ENCODE measurements around the gene SEZ6L. TPM values are rescaled to one million over a fixed set of nuclear protein-coding genes. Genes with fewer than 3 reads are reported as not detected.

Gene SEZ6L
- total and polyA plus RNA-seq, 9 donors, result 0.10 to 0.32 (median 0.15) TPM; not detected in 3

DNA sequence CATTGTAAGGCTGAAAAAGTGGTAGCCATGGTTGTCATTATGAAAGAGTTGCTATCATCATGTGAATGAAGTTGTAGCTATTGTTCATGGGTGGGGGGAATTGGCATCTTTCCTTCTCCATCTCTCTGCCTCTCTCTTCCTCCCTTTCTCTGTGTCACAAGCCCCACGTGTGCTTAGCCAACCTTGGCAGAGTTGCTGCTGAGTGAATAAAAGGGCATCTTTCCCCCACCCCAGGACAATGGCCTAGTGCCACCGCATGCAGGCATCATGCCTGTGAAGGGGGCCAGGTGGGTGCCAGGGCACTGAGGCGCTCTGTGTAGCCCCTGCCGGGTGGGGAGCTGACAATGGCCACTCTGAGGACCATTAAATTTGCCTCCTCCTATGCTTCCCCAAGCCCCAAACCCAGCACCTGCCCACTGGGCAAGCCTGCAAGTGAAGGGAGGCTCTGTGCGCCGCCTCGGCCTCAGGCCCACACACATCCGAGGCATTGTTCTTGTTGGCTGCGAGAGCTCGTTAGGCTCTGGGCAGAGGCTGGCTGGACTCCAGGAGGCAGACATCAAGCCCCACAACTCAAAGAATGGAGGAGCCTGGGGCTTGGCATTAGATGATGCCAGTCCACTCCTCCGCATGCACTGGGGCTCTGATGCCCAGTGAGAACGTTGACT lies 103.9 kb downstream of the SEZ6L start:
- TF ChIP-seq EP300 (IDR thresholded peaks at IDR 0.05), result no peak
- TF ChIP-seq, protein P1, sequence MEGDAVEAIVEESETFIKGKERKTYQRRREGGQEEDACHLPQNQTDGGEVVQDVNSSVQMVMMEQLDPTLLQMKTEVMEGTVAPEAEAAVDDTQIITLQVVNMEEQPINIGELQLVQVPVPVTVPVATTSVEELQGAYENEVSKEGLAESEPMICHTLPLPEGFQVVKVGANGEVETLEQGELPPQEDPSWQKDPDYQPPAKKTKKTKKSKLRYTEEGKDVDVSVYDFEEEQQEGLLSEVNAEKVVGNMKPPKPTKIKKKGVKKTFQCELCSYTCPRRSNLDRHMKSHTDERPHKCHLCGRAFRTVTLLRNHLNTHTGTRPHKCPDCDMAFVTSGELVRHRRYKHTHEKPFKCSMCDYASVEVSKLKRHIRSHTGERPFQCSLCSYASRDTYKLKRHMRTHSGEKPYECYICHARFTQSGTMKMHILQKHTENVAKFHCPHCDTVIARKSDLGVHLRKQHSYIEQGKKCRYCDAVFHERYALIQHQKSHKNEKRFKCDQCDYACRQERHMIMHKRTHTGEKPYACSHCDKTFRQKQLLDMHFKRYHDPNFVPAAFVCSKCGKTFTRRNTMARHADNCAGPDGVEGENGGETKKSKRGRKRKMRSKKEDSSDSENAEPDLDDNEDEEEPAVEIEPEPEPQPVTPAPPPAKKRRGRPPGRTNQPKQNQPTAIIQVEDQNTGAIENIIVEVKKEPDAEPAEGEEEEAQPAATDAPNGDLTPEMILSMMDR (IDR thresholded peaks at IDR 0.05), result no peak
- TF ChIP-seq POLR2A (IDR thresholded peaks at IDR 0.05), result no peak
- 54 to 63% (median 62%) methylated on average over 11 to 12 of the region's 12 CpGs for WGBS, 3 donors
- no peaks in the 10 kb centered on the region for H3K27me3 ChIP-seq

DNA sequence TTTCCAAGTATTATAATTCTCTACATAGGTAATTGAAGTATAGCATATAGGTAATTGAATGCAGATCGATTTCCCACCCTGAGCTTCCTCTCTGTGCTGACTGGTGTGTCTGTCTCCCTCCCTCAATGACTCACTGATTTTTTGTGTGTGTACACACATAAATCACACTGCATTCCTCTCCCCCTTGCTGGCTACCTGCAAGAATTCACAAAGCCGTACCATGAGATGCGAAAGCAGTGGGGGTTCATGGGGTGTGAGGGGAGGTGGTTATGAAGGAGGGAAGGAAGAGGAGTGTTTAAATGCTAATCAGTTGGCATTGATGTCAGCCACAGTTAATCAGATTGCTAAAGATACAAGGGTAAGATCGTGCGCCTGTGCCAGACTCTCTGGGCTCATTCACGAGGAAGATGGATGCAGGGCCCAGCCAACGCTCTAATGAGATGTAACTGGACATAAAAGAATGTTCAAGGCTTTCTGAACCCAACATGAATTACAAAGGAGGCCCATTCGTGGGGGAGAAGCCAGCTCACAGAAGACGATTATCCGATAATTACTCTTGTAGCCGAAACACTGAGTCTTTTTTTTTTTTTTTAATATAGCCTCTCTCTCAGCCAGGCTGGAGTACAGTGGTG lies 107.4 kb downstream of the SEZ6L start:
- no peaks in the 10 kb centered on the region for H3K4me1 ChIP-seq (ENCODE audit: insufficient read depth)
- no peak for DNase-seq
- intact Hi-C loops (cut with DNase I), result no loop called here

More for the DNA sequence above, 103.9 kb downstream of the SEZ6L start:
- intact Hi-C loops (cut with DNase I), result no loop called here
- no peak overlapping the region for H3K4me3 ChIP-seq
- no peaks in the 10 kb centered on the region for H3K4me1 ChIP-seq (ENCODE audit: insufficient read depth)
- no peaks in the 10 kb centered on the region for H3K36me3 ChIP-seq
- DNase-seq, result peak in 1 of 5 donors; percentile 9
- H3K9me3 ChIP-seq, result no peaks in the 10 kb centered on the region
- no peak overlapping the region for H3K27ac ChIP-seq

DNA sequence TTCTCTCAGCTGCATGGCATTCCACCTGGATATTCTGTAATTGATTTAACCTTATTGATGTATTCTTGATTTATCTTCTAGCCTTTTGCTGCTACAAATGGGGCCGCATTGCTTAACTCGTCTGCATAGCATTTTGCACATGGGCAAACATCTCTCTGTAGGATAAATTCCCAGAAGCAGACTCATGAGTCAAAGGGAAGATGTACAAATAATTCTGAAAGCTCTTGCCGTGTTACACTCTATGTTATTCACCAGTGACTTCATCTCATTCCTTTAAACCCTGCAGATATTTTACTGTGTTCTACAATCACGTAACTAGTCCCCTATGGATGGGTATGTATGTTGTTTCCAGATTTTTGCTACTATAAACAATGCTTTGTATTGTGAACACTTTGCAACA lies 112.7 kb downstream of the SEZ6L start:
- H3K4me3 ChIP-seq, result no peak overlapping the region
- no peaks in the 10 kb centered on the region for H3K4me1 ChIP-seq (ENCODE audit: insufficient read depth)
- no peaks in the 10 kb centered on the region for H3K27me3 ChIP-seq
- no peak for DNase-seq
- no peaks in the 10 kb centered on the region for H3K9me3 ChIP-seq
- TF ChIP-seq POLR2A (IDR thresholded peaks at IDR 0.05) (no peak), EP300 (IDR thresholded peaks at IDR 0.05) (no peak)
- TF ChIP-seq, protein P1 (IDR thresholded peaks at IDR 0.05), result no peak
- 72 to 74% (median 73%) methylated on average over 4 of the region's 4 CpGs for WGBS, 3 donors
- intact Hi-C loops (cut with DNase I), result no loop called here
- no peak overlapping the region for H3K27ac ChIP-seq
- no peaks in the 10 kb centered on the region for H3K36me3 ChIP-seq

More for the DNA sequence above, 107.4 kb downstream of the SEZ6L start:
- TF ChIP-seq, protein P1 (IDR thresholded peaks at IDR 0.05), result no peak
- TF ChIP-seq POLR2A (IDR thresholded peaks at IDR 0.05) (no peak), EP300 (IDR thresholded peaks at IDR 0.05) (no peak)
- WGBS, 3 donors, result 6 to 15% (median 11%) methylated on average over 11 of the region's 11 CpGs
- Histone ChIP-seq H3K27ac (no peak overlapping the region), H3K36me3 (no peaks in the 10 kb centered on the region), H3K27me3 (no peaks in the 10 kb centered on the region), H3K4me3 (no peak overlapping the region), H3K9me3 (no peaks in the 10 kb centered on the region)

DNA sequence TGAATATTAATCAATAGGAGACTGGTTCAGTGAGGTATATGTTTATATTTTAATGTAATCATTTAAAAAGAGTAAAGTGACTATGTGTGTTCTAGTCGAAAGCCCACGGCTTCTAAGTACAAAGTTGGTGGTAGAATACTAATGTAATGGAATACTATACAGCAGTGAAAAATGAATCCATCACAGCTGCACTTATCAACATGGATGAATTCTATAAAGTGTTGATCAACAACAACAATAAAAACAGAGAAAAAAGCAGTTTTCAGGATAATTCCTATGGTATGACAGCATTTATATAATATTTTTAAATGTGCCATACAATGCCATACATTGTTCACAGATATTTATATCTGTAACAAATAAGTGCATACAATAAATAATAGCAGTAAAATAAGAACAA lies 114.1 kb downstream of the SEZ6L start:
- no peaks in the 10 kb centered on the region for H3K4me1 ChIP-seq (ENCODE audit: insufficient read depth)
- intact Hi-C loops (cut with DNase I), result no loop called here
- no peaks in the 10 kb centered on the region for H3K36me3 ChIP-seq
- no peaks in the 10 kb centered on the region for H3K27me3 ChIP-seq
- WGBS, 3 donors, result 88 to 93% (median 90%) methylated on average over 2 of the region's 2 CpGs
- no peak for TF ChIP-seq EP300 (IDR thresholded peaks at IDR 0.05)
- TF ChIP-seq, protein P1 (IDR thresholded peaks at IDR 0.05), result no peak
- TF ChIP-seq POLR2A (IDR thresholded peaks at IDR 0.05), result no peak
- no peak overlapping the region for H3K4me3 ChIP-seq
- no peaks in the 10 kb centered on the region for H3K9me3 ChIP-seq
- no peak overlapping the region for H3K27ac ChIP-seq
- no peak for DNase-seq

All from ovary (tissue), 9 donors.